WTC11 (cell line): ENCODE data around the gene SHROOM3. TPM values are rescaled to one million over a fixed set of nuclear protein-coding genes. Genes with fewer than 3 reads are reported as not detected.

ENCODE experiments used
- ATAC-seq: fragments of 200-7000 bp; cut with Tn5 transposase; 2 replicates; pipeline ENCODE4 v1.10.0; 2021; ENCODE audit warnings: mild to moderate bottlenecking, moderate library complexity
- CTCF ChIA-PET: fragments of 300-600 bp; sonication (Branson Sonifier 250); formaldehyde crosslinking; loops from one replicate; lab custom pipeline; 2021; ENCODE audit warnings: antibody characterized with exemption; lab: Charles Lee
- POLR2A ChIA-PET: fragments of 350-600 bp; sonication (Branson Sonifier 250); formaldehyde crosslinking; loops from one replicate; lab custom pipeline; 2021; ENCODE audit warnings: antibody characterized with exemption; lab: Charles Lee
- DNase-seq: peaks from one replicate; pipeline ENCODE4 v3.0.0; 2021; ENCODE audit warnings: low spot score
- H3K27ac Mint-ChIP-seq: 2 replicates; pipeline ENCODE4 v1.8.0; 2021; ENCODE audit warnings: mixed read lengths
- H3K27me3 Mint-ChIP-seq: 2 replicates; pipeline ENCODE4 v1.8.0; 2021; ENCODE audit warnings: low read depth, mild to moderate bottlenecking, moderate library complexity, mixed read lengths
- H3K36me3 Mint-ChIP-seq: 2 replicates; pipeline ENCODE4 v1.8.0; 2021; ENCODE audit warnings: mixed read lengths
- H3K4me1 Mint-ChIP-seq: 2 replicates; pipeline ENCODE4 v1.8.0; 2022; ENCODE audit warnings: mixed read lengths
- H3K4me3 Mint-ChIP-seq: 2 replicates; pipeline ENCODE4 v1.8.0; 2021; ENCODE audit warnings: mild to moderate bottlenecking, moderate library complexity, mixed read lengths
- H3K9me3 Mint-ChIP-seq: 2 replicates; pipeline ENCODE4 v1.8.0; 2021; ENCODE audit warnings: mixed read lengths
- ATF3 ChIP-seq: sonication (generic); formaldehyde crosslinking; conservative IDR thresholded peaks from 2 replicates; pipeline ENCODE4 v1.8.1; 2022; ENCODE audit warnings: mild to moderate bottlenecking, missing genetic modification reagents
- CBFB ChIP-seq: sonication (generic); formaldehyde crosslinking; IDR thresholded peaks from 2 replicates; pipeline ENCODE4 v1.8.1; 2022; ENCODE audit warnings: mild to moderate bottlenecking, low read depth, missing genetic modification reagents
- E2F4 ChIP-seq: sonication (generic); formaldehyde crosslinking; IDR thresholded peaks from 2 replicates; pipeline ENCODE4 v1.8.1; 2022; ENCODE audit warnings: low read depth, mild to moderate bottlenecking, moderate library complexity, missing genetic modification reagents, borderline replicate concordance
- ELF4 ChIP-seq: sonication (generic); formaldehyde crosslinking; IDR thresholded peaks from 2 replicates; pipeline ENCODE4 v1.8.1; 2022; ENCODE audit warnings: low read depth, mild to moderate bottlenecking, moderate library complexity, missing genetic modification reagents
- ERG ChIP-seq: fragments of 250-450 bp; sonication (Bioruptor Pico); IDR thresholded peaks from 2 replicates; pipeline ENCODE4 v1.8.0; 2021; ENCODE audit warnings: mild to moderate bottlenecking
- ESRRA ChIP-seq: sonication (generic); formaldehyde crosslinking; IDR thresholded peaks from 2 replicates; pipeline ENCODE4 v1.8.1; 2022; ENCODE audit warnings: mild to moderate bottlenecking, missing genetic modification reagents, borderline replicate concordance
- ETV6 ChIP-seq: sonication (generic); formaldehyde crosslinking; IDR thresholded peaks from 2 replicates; pipeline ENCODE4 v1.8.1; 2022; ENCODE audit warnings: mild to moderate bottlenecking, missing genetic modification reagents
- FOXP1 ChIP-seq: sonication (generic); formaldehyde crosslinking; IDR thresholded peaks from 2 replicates; pipeline ENCODE4 v1.8.0; 2022; ENCODE audit warnings: missing genetic modification reagents, mild to moderate bottlenecking, moderate library complexity, borderline replicate concordance
- JUN ChIP-seq: sonication (generic); formaldehyde crosslinking; IDR thresholded peaks from 2 replicates; pipeline ENCODE4 v1.8.0; 2023; ENCODE audit warnings: mild to moderate bottlenecking, missing genetic modification reagents
- NR1H2 ChIP-seq: sonication (generic); formaldehyde crosslinking; IDR thresholded peaks from 2 replicates; pipeline ENCODE4 v1.9.0; 2021; ENCODE audit warnings: mild to moderate bottlenecking, moderate library complexity, missing genetic modification reagents
- OVOL2 ChIP-seq: fragments of 250-450 bp; sonication (Bioruptor Pico); IDR thresholded peaks from 2 replicates; pipeline ENCODE4 v1.9.0; 2021; ENCODE audit warnings: mild to moderate bottlenecking, borderline replicate concordance
- RELA ChIP-seq: sonication (generic); formaldehyde crosslinking; IDR thresholded peaks from 2 replicates; pipeline ENCODE4 v1.8.1; 2022; ENCODE audit warnings: missing genetic modification reagents, mild to moderate bottlenecking, borderline replicate concordance
- SMAD3 ChIP-seq: sonication (generic); formaldehyde crosslinking; IDR thresholded peaks from 2 replicates; pipeline ENCODE4 v1.8.0; 2022; ENCODE audit warnings: missing genetic modification reagents, mild to moderate bottlenecking, borderline replicate concordance
- SMAD4 ChIP-seq: sonication (generic); formaldehyde crosslinking; IDR thresholded peaks from 2 replicates; pipeline ENCODE4 v1.8.0; 2022; ENCODE audit warnings: mild to moderate bottlenecking, missing genetic modification reagents
- STAT6 ChIP-seq: sonication (generic); formaldehyde crosslinking; conservative IDR thresholded peaks from 2 replicates; pipeline ENCODE4 v1.8.1; 2023; ENCODE audit warnings: mild to moderate bottlenecking, low read depth, missing genetic modification reagents, moderate library complexity
- TEAD1 ChIP-seq: sonication (generic); formaldehyde crosslinking; IDR thresholded peaks from 2 replicates; pipeline ENCODE4 v1.8.0; 2022; ENCODE audit warnings: mild to moderate bottlenecking, missing genetic modification reagents
- TEAD4 ChIP-seq: sonication (generic); formaldehyde crosslinking; IDR thresholded peaks from 2 replicates; pipeline ENCODE4 v1.8.0; 2022; ENCODE audit warnings: mild to moderate bottlenecking, missing genetic modification reagents
- ZNF138 ChIP-seq: sonication (generic); formaldehyde crosslinking; conservative IDR thresholded peaks from 2 replicates; pipeline ENCODE4 v1.8.1; 2022; ENCODE audit warnings: mild to moderate bottlenecking, moderate library complexity, missing genetic modification reagents
- ZNF219 ChIP-seq: sonication (generic); formaldehyde crosslinking; IDR thresholded peaks from 2 replicates; pipeline ENCODE4 v1.8.0; 2023; ENCODE audit warnings: missing genetic modification reagents, mild to moderate bottlenecking, borderline replicate concordance
- ZNF317 ChIP-seq: sonication (generic); formaldehyde crosslinking; IDR thresholded peaks from 2 replicates; pipeline ENCODE4 v1.8.1; 2023; ENCODE audit warnings: low read depth, mild to moderate bottlenecking, moderate library complexity, missing genetic modification reagents, borderline replicate concordance
- ZNF423 ChIP-seq: fragments of 250-450 bp; sonication (Bioruptor Pico); IDR thresholded peaks from 2 replicates; pipeline ENCODE4 v2.1.2; 2022; ENCODE audit warnings: mild to moderate bottlenecking, moderate library complexity
- ZNF671 ChIP-seq: fragments of 250-450 bp; sonication (Bioruptor Pico); IDR thresholded peaks from 2 replicates; pipeline ENCODE4 v1.8.0; 2021; ENCODE audit warnings: mild to moderate bottlenecking
- total RNA-seq: library from RNA; stranded (reverse); gene quantifications from 3 replicates; pipeline ENCODE4 v1.2.3, GENCODE V29; 2021

The SHROOM3 gene
- total RNA-seq, 1 experiment from 2014 or later = 71.9 TPM

- TF ChIP-seq NR1H2 (no peak), RELA (CRISPR knock-in tag) (no peak)
- no peak for DNase-seq
- H3K36me3 Mint-ChIP-seq = no peaks in the 10 kb centered on the region
- CTCF ChIA-PET = no interaction called here
- no peak overlapping the region for H3K27ac Mint-ChIP-seq
- no peaks in the 10 kb centered on the region for H3K27me3 Mint-ChIP-seq
- no peak for ATAC-seq
- H3K9me3 Mint-ChIP-seq = no peaks in the 10 kb centered on the region
- POLR2A ChIA-PET = no interaction called here
- H3K4me3 Mint-ChIP-seq = no peak overlapping the region
- peaks cover 20% of the 10 kb centered on the region for H3K4me1 Mint-ChIP-seq
Observed at GRCh38 chr4:76683144-76683543, 248.1 kb downstream of the SHROOM3 start.

GRCh38 chr4:76687746-76688448 lies 252.9 kb downstream of the SHROOM3 start:
- no peak for ATAC-seq
- CTCF ChIA-PET = interaction anchor here (0.6 to 1.2 kb wide), 2 partner anchors 8 to 61 kb away, joined by 4 read pairs; no protein-coding TSS in a partner anchor
- POLR2A ChIA-PET = interaction anchor here (1.8 kb wide), 1 partner anchor 10 kb away, joined by 4 read pairs; no protein-coding TSS in a partner anchor
- Mint-ChIP-seq H3K4me1 (peaks cover 46% of the 10 kb centered on the region), H3K27me3 (no peaks in the 10 kb centered on the region), H3K27ac (no peak overlapping the region), H3K4me3 (peak overlapping the region; percentile 77), H3K36me3 (peaks cover 9% of the 10 kb centered on the region), H3K9me3 (no peaks in the 10 kb centered on the region)
- TF ChIP-seq STAT6 = no peak
- no peak for TF ChIP-seq CBFB (CRISPR knock-in tag)
- TF ChIP-seq E2F4 (CRISPR knock-in tag) = no peak
- TF ChIP-seq ATF3 (CRISPR knock-in tag) = no peak
- no peak for TF ChIP-seq SMAD4 (CRISPR knock-in tag)
- TF ChIP-seq ZNF671 (CRISPR knock-in tag) = no peak
- TF ChIP-seq SMAD3 (CRISPR knock-in tag) = no peak
- no peak for TF ChIP-seq JUN (CRISPR knock-in tag)
- no peak for TF ChIP-seq ZNF317 (CRISPR knock-in tag)
- TF ChIP-seq FOXP1 (CRISPR knock-in tag) = no peak
- no peak for TF ChIP-seq OVOL2
- no peak for TF ChIP-seq ELF4
- TF ChIP-seq TEAD4 (CRISPR knock-in tag) = no peak
- TF ChIP-seq TEAD1 (CRISPR knock-in tag) = no peak
- no peak for TF ChIP-seq ZNF138 (CRISPR knock-in tag)
- no peak for TF ChIP-seq ETV6 (CRISPR knock-in tag)
- TF ChIP-seq ERG (CRISPR knock-in tag) = no peak
- no peak for TF ChIP-seq ZNF219 (CRISPR knock-in tag)
- no peak for TF ChIP-seq ZNF423
- TF ChIP-seq ESRRA (CRISPR knock-in tag) = no peak
- DNase-seq = no peak
